ENCODE data around the gene IQCK.

DNA sequence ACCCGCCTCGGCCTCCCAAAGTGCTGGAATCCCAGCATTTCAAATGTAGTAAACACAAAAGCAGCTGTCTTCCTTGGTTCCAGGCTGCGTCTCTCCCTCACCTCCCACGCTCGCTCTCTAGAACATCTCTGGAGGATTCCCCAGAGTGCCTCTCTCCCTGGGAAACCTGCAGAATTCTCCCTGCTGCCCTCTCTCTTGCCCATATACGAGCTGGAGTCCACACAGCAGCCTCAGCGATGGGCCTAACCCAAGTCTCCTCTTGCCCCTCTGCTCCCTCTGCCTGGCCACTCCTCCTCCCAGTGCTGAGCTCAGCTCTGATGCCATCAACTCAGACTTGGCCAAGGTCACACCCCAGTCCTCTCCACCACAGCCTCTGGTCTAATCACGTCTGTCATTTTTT lies 156.0 kb downstream of the IQCK start:
- TF ChIP-seq EZH2 (IDR thresholded peaks at IDR 0.05) = no peak
- TF ChIP-seq POLR2AphosphoS5 (IDR thresholded peaks at IDR 0.05; ENCODE audit: borderline replicate concordance, low read depth, low read length) = no peak
- TF ChIP-seq FOXP2 (optimal IDR thresholded peaks at IDR 0.05; ENCODE audit: control extremely low read depth, extremely low read length, insufficient read depth) = no peak

Data from SK-N-MC (cell line).